PC-3 (cell line): ENCODE data around the gene MGST3. TPM values are rescaled to one million over a fixed set of nuclear protein-coding genes. Genes with fewer than 3 reads are reported as not detected.

ENCODE experiments used
- ATAC-seq: fragments of 200-7000 bp; cut with Tn5 transposase; 2 replicates; pipeline ENCODE4 v1.9.1; 2020; ENCODE audit warnings: mild to moderate bottlenecking, moderate library complexity
- BruUV-seq: library from RNA; stranded (reverse); fragments of 400-500 nt; replicated peaks from 2 replicates; lab custom pipeline; 2021; lab: Mats Ljungman, UMichigan
- CTCF ChIA-PET: fragments of 300-600 bp; sonication (Branson Sonifier 250); formaldehyde crosslinking; loops from one replicate; lab custom pipeline; 2022; ENCODE audit warnings: antibody characterized with exemption; lab: Charles Lee
- POLR2A ChIA-PET: fragments of 300-600 bp; sonication (Branson Sonifier 250); formaldehyde crosslinking; loops from one replicate; lab custom pipeline; 2022; ENCODE audit warnings: antibody characterized with exemption; ENCODE audit not compliant: unreplicated experiment; lab: Charles Lee
- DNase-seq: peaks from one replicate; pipeline ENCODE4 v3.0.0-alpha.2; 2015
- H2AFZ ChIP-seq: fragments of 300-600 bp; sonication (generic); 2 replicates; pipeline ENCODE4 v1.6.0; 2016; ENCODE audit warnings: antibody characterized with exemption, low read length
- H3F3A ChIP-seq: fragments of 300-600 bp; sonication (generic); one replicate; pipeline ENCODE4 v1.6.0; 2017; ENCODE audit warnings: antibody characterized with exemption, low read length, control low read depth, mild to moderate bottlenecking; ENCODE audit not compliant: unreplicated experiment
- H3K27ac ChIP-seq: fragments of 300-600 bp; sonication (generic); 2 replicates; pipeline ENCODE4 v1.5.1; 2016; ENCODE audit warnings: mild to moderate bottlenecking, low read length
- H3K27me3 ChIP-seq: fragments of 300-600 bp; sonication (generic); 2 replicates; pipeline ENCODE4 v1.6.1; 2016; ENCODE audit warnings: low read length, mixed read lengths
- H3K36me3 ChIP-seq: fragments of 300-600 bp; sonication (generic); 2 replicates; pipeline ENCODE4 v1.6.1; 2016; ENCODE audit warnings: low read depth, mixed run types, low read length, mixed read lengths
- H3K4me1 ChIP-seq: fragments of 300-600 bp; sonication (generic); 2 replicates; pipeline ENCODE4 v1.5.1; 2016; ENCODE audit warnings: low read length; ENCODE audit not compliant: insufficient read depth
- H3K4me2 ChIP-seq: fragments of 300-600 bp; sonication (generic); 2 replicates; pipeline ENCODE4 v1.6.0; 2016; ENCODE audit warnings: low read length
- H3K4me3 ChIP-seq: fragments of 300-600 bp; sonication (generic); 2 replicates; pipeline ENCODE4 v1.5.1; 2016; ENCODE audit warnings: mild to moderate bottlenecking, low read length, mixed read lengths
- H3K79me2 ChIP-seq: fragments of 300-600 bp; sonication (generic); 2 replicates; pipeline ENCODE4 v1.6.1; 2017; ENCODE audit warnings: low read length, mixed read lengths
- H3K9ac ChIP-seq: fragments of 300-600 bp; sonication (generic); 2 replicates; pipeline ENCODE4 v1.6.0; 2016; ENCODE audit warnings: mild to moderate bottlenecking, low read length
- H3K9me2 ChIP-seq: fragments of 300-600 bp; sonication (generic); replicated peaks from 2 replicates; pipeline ENCODE4 v1.6.1; 2016; ENCODE audit warnings: mixed run types, low read length, mixed read lengths
- H3K9me3 ChIP-seq: fragments of 300-600 bp; sonication (generic); 2 replicates; pipeline ENCODE4 v1.6.1; 2016; ENCODE audit warnings: low read length, mixed read lengths
- H4K20me1 ChIP-seq: fragments of 300-600 bp; sonication (generic); 2 replicates; pipeline ENCODE4 v1.6.1; 2016; ENCODE audit warnings: low read length, mixed read lengths
- CTCF ChIP-seq: fragments of 300-600 bp; sonication (generic); conservative IDR thresholded peaks from 2 replicates; pipeline ENCODE4 v1.5.1; 2017; ENCODE audit warnings: antibody characterized with exemption, low read depth, mild to moderate bottlenecking, low read length
- EZH2 ChIP-seq: fragments of 300-600 bp; sonication (generic); IDR thresholded peaks from one replicate; pipeline ENCODE4 v1.6.1; 2017; ENCODE audit warnings: antibody characterized with exemption, mild to moderate bottlenecking, low read length; ENCODE audit not compliant: unreplicated experiment
- EZH2phosphoT487 ChIP-seq: fragments of 300-600 bp; sonication (generic); IDR thresholded peaks from 2 replicates; pipeline ENCODE4 v1.6.1; 2018; ENCODE audit warnings: mild to moderate bottlenecking, antibody characterized with exemption, low read length, borderline replicate concordance
- intact Hi-C: fragments of 100-400 bp; cut with micrococcal nuclease; formaldehyde crosslinking; loops from 2 replicates; pipeline ENCODE4 v1.9.0; 2023
- total RNA-seq: library from RNA; depleted of rRNA; stranded (reverse); fragments of >200 nt; gene quantifications from 2 replicates; pipeline ENCODE4 v1.2.3, GENCODE V29; 2014

MGST3 gene
- total RNA-seq, 1 experiment from 2014 or later: 168 TPM

GRCh38 chr1:165595246-165595938, 35.6 kb upstream of the MGST3 start:
- intact Hi-C loops: no loop called here
- BruUV-seq: no TSS peak

GRCh38 chr1:165597883-165598675, 33.0 kb upstream of the MGST3 start:
- H3K27ac ChIP-seq: peak overlapping the region; percentile 73
- TF ChIP-seq EZH2phosphoT487 (no peak), CTCF (no peak), EZH2 (no peak)
- peak overlapping the region; percentile 76 for H3K4me3 ChIP-seq
- H3K9me2 ChIP-seq: no peaks in the 10 kb centered on the region
- peak overlapping the region; percentile 83 for H3K9ac ChIP-seq
- H3F3A ChIP-seq: no peaks in the 10 kb centered on the region
- CTCF ChIA-PET: interaction anchor here (0.7 kb wide), 1 partner anchor 231 kb away, joined by 3 read pairs; no protein-coding TSS in a partner anchor
- H3K9me3 ChIP-seq: no peaks in the 10 kb centered on the region
- intact Hi-C loops: loop anchor here (1.0 kb wide), 1 partner anchor 33 kb away; the partner anchor contains the start of gene MGST3
- POLR2A ChIA-PET: interaction anchor here (0.6 to 1.1 kb wide), 4 partner anchors 34 to 231 kb away, joined by 3 to 7 read pairs (median 4); partner anchors contain the start of gene ALDH9A1
- H2AFZ ChIP-seq: peak overlapping the region; percentile 97
- H3K36me3 ChIP-seq: no peaks in the 10 kb centered on the region
- TSS peak; percentile 96 for BruUV-seq
- no peaks in the 10 kb centered on the region for H3K79me2 ChIP-seq
- H3K27me3 ChIP-seq: peaks cover 11% of the 10 kb centered on the region
- no peaks in the 10 kb centered on the region for H4K20me1 ChIP-seq
- H3K4me1 ChIP-seq: peaks cover 12% of the 10 kb centered on the region
- ATAC-seq (peak; percentile 97), DNase-seq (peak; percentile 98)
- H3K4me2 ChIP-seq: peak overlapping the region; percentile 94

More at GRCh38 chr1:165595246-165595938, 35.6 kb upstream of the MGST3 start:
- ATAC-seq (no peak), DNase-seq (peak; percentile 24)
- no peaks in the 10 kb centered on the region for H3K9me2 ChIP-seq
- no peak overlapping the region for H3K4me3 ChIP-seq
- H2AFZ ChIP-seq: no peak overlapping the region
- TF ChIP-seq EZH2phosphoT487 (no peak), EZH2 (no peak), CTCF (no peak)
- peaks cover 16% of the 10 kb centered on the region for H3K27me3 ChIP-seq
- H3K4me1 ChIP-seq: peaks cover 12% of the 10 kb centered on the region
- H3K79me2 ChIP-seq: no peaks in the 10 kb centered on the region
- POLR2A ChIA-PET: no interaction called here
- H4K20me1 ChIP-seq: no peaks in the 10 kb centered on the region
- no peak overlapping the region for H3K9ac ChIP-seq
- H3K4me2 ChIP-seq: no peak overlapping the region
- no peak overlapping the region for H3K27ac ChIP-seq
- no peaks in the 10 kb centered on the region for H3K9me3 ChIP-seq
- CTCF ChIA-PET: interaction anchor here (0.8 kb wide), 1 partner anchor 307 kb away, joined by 6 read pairs; no protein-coding TSS in a partner anchor
- H3K36me3 ChIP-seq: no peaks in the 10 kb centered on the region
- H3F3A ChIP-seq: no peaks in the 10 kb centered on the region
